Bladder microvascular endothelial cell (primary cell): ENCODE results near the gene KCTD7. TPM values are rescaled to one million over a fixed set of nuclear protein-coding genes. Genes with fewer than 3 reads are reported as not detected.

ENCODE experiments used
- total RNA-seq: library from RNA; depleted of rRNA; stranded (reverse); fragments of >200 nt; gene quantifications from 2 replicates; pipeline ENCODE4 v1.2.3, GENCODE V29; 2014

The KCTD7 gene
- total RNA-seq = 4.4 and 8.2 TPM in 2 replicates

GRCh38 chr7:66628361-66629221 is at the start of gene KCTD7:
TSS of gene KCTD7 (plus strand) at chr7:66628881. CDS start at chr7:66629065, 184 bp downstream.

Other genes with a start within 250 kb of the KCTD7 start
- gene RABGEF1, start 111.9 kb downstream of the KCTD7 start, total RNA-seq = 13.4 and 18.0 TPM in 2 replicates